Coronary artery (tissue), 2 donors: ENCODE results near the gene ISCU.

Experiments used
- DNase-seq: peaks from one replicate; pipeline ENCODE4 v3.0.0-alpha.2; 2017; ENCODE audit warnings: low spot score
- H3K27ac ChIP-seq, 2 donors: fragments of 200-600 bp; sonication (generic); one replicate each; pipeline ENCODE4 v1.5.1; 2016 to 2019
- H3K4me3 ChIP-seq: fragments of 200-600 bp; sonication (generic); 2 replicates; pipeline ENCODE4 v1.5.1; 2016; ENCODE audit warnings: mild to moderate bottlenecking, moderate library complexity
- TF ChIP-seq, protein P1 (sequence below): fragments of 200-600 bp; sonication (generic); IDR thresholded peaks from one replicate; pipeline ENCODE4 v1.5.1; 2019; ENCODE audit warnings: antibody characterized with exemption

Gene ISCU

DNA sequence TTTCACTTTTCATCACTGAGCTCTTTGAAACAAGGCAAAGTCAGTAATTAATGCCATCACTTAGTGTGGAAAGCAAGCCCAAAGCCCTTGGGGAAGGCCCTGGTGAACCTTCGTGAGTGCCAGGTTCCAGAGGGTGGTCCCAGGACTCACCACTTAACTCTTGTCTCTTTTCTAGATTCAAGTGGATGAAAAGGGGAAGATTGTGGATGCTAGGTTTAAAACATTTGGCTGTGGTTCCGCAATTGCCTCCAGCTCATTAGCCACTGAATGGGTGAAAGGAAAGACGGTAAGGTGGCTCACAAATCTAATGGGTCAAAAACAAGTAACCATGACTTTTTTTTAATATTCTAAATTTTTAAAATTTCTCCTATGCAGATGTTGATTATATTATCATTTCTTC is 2.8 kb downstream of the ISCU start:
- H3K27ac ChIP-seq = peak overlapping the region in 1 of 2 donors; percentile 33

DNA sequence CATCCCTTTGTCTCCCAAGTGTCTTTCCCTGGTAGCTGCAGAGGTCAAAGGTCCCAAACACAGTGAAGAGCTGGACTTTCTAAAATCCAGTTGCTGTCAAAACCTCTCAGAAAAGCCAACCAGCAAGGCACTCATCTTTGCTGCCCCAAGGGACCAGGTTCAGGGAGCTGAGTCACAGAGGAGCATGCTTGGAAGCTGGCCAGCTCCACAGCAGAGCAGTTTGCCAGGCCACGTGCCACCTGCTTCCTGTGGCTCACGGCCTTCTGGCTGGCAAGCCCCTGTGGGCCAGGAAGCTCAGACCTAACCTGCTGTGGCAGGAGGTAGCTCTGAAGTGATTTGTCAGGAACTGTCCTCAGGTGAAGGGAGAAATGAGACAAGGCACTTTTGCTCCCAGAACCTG is 3.6 kb downstream of the ISCU start:
- no peak for DNase-seq
- Histone ChIP-seq H3K4me3 (no peak overlapping the region), H3K27ac (peak overlapping the region; percentile 29 to 60)
- TF ChIP-seq, protein P1, sequence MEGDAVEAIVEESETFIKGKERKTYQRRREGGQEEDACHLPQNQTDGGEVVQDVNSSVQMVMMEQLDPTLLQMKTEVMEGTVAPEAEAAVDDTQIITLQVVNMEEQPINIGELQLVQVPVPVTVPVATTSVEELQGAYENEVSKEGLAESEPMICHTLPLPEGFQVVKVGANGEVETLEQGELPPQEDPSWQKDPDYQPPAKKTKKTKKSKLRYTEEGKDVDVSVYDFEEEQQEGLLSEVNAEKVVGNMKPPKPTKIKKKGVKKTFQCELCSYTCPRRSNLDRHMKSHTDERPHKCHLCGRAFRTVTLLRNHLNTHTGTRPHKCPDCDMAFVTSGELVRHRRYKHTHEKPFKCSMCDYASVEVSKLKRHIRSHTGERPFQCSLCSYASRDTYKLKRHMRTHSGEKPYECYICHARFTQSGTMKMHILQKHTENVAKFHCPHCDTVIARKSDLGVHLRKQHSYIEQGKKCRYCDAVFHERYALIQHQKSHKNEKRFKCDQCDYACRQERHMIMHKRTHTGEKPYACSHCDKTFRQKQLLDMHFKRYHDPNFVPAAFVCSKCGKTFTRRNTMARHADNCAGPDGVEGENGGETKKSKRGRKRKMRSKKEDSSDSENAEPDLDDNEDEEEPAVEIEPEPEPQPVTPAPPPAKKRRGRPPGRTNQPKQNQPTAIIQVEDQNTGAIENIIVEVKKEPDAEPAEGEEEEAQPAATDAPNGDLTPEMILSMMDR = no peak

More for the DNA sequence above, 2.8 kb downstream of the ISCU start:
- H3K4me3 ChIP-seq = no peak overlapping the region
- TF ChIP-seq, protein P1 = no peak
- no peak for DNase-seq

DNA sequence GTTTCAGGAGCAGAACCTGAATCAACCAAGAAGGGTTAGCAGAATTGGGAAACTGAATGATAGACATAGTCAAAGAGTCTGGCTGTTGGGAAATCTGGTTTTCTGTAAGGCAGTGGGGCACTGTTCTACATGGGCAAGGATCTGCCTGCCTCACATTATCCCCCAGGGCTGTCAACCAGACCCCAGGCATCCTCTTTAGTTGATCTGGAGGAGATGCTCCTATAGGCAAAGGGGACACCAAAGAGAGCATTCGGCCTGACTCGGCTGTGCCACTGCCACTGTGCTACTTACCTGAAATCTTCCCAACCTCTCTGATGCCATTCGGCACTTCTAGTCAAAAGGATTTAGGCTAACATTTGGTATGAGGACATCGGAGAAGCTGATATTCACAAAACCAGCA is 4.1 kb downstream of the ISCU start:
- Histone ChIP-seq H3K27ac (peak overlapping the region; percentile 29 to 60), H3K4me3 (no peak overlapping the region)
- TF ChIP-seq, protein P1 = no peak
- DNase-seq = no peak

GRCh38 chr12:108567406-108568337 is 5.3 kb downstream of the ISCU start:
- TF ChIP-seq, protein P1 = no peak
- Histone ChIP-seq H3K4me3 (no peak overlapping the region), H3K27ac (peak overlapping the region; percentile 15 to 60)
- DNase-seq = no peak

DNA sequence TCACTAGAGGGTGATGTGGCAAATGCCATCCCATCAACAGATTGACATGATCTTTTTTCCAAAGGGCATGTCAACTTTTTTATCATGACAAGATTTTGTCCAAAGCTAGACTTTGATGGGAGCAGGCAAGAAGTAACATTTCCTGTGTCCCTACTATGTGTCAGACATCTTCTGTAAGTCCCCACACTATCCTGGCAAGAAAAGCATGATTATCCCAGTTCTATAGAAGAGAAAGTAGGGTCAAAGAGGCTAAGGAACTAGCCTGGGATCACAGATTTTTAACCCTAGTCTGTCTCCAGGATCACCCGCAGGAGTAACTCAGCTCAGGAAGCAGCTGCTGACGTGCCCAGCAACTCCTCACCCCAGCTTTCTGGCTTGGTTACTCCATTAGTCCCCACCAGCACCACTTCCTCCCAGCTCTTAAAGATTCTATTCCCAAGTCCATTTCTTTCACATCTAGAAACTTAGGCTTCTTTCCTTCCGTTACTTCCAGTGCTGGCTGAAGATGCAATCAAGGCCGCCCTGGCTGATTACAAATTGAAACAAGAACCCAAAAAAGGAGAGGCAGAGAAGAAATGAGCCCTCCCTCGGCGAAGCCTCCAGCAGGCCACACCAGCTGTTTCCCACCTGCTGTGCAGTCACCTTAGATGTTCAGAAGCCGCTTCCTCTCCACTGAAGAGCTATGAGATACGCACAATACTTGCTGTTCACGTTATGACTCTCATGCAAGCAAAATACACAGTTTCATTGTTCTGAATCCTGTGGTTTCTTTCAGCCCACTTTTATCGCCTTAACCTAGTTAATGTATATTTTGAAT is 6.2 kb downstream of the ISCU start:
- Histone ChIP-seq H3K4me3 (no peak overlapping the region), H3K27ac (peak overlapping the region in 1 of 2 donors; percentile 15)
- no peak for DNase-seq
- TF ChIP-seq, protein P1 = no peak

- Histone ChIP-seq H3K27ac (no peak overlapping the region), H3K4me3 (no peak overlapping the region)
- TF ChIP-seq, protein P1 = peak; percentile 12
- no peak for DNase-seq
These were observed 8.6 kb downstream of the ISCU start for GRCh38 chr12:108570743-108571608.
